Stimulated activated memory B cell treated with anti-CD40 and anti-IgM and Interleukin-4, amounts not matched to agents 10 μg/mL and 1 μg/mL and 100 μg/mL, for 72 hours (primary cell): ENCODE data around the gene FXYD2.
"Not testable (repeated sequence)": the region's sequence is repeated elsewhere in the genome, so short reads cannot be mapped to it uniquely, and the experiment has no call there.

ENCODE experiments used
- ATAC-seq: fragments of 150-1000 bp; cut with Tn5 transposase; 2 replicates; pipeline ENCODE4 v1.10.0; 2021
- H3K27ac Mint-ChIP-seq: one replicate; pipeline ENCODE4 v1.8.0; 2022; ENCODE audit warnings: mild to moderate bottlenecking, mixed read lengths
- H3K27me3 Mint-ChIP-seq: one replicate; pipeline ENCODE4 v1.8.0; 2022; ENCODE audit warnings: mixed read lengths
- H3K36me3 Mint-ChIP-seq: one replicate; pipeline ENCODE4 v1.8.0; 2022; ENCODE audit warnings: mixed read lengths
- H3K4me1 Mint-ChIP-seq: one replicate; pipeline ENCODE4 v1.8.0; 2022; ENCODE audit warnings: mixed read lengths
- H3K4me3 Mint-ChIP-seq: one replicate; pipeline ENCODE4 v1.8.0; 2022; ENCODE audit warnings: mild to moderate bottlenecking, moderate library complexity, mixed read lengths
- H3K9me3 Mint-ChIP-seq: one replicate; pipeline ENCODE4 v1.8.0; 2022; ENCODE audit warnings: mixed read lengths

The FXYD2 gene

GRCh38 chr11:117824571-117825537, at the start of gene FXYD2:
FXYD2 (minus strand) TSS chr11:117824744; CDS start chr11:117824678, 66 bp downstream.
- Mint-ChIP-seq H3K36me3 (no peaks in the 10 kb centered on the region), H3K4me1 (peaks cover 55% of the 10 kb centered on the region), H3K27ac (peak within 1 kb of the TSS; percentile 65), H3K9me3 (no peaks in the 10 kb centered on the region), H3K27me3 (peaks cover 28% of the 10 kb centered on the region), H3K4me3 (no peak within 1 kb of the TSS)
- ATAC-seq = no peak

DNA sequence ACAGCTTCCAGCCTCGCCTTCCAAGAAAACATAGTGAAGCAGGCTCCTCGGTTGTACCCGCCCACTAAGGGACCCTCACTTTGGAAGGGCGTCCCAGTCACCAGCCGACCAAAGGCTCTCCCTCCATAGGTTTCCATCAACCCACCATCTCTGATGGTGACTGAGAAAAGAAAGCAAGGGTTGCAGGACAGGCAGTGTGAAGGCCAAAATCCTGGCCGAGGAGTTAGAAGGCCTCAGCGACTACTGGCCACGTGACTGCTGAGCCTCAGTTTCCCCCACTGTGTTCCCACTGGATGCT, 49.2 kb upstream of the FXYD2 start:
- Mint-ChIP-seq H3K9me3 (no peaks in the 10 kb centered on the region), H3K27me3 (peaks cover 72% of the 10 kb centered on the region), H3K4me3 (no peak overlapping the region), H3K36me3 (no peaks in the 10 kb centered on the region), H3K27ac (no peak overlapping the region), H3K4me1 (peaks cover 23% of the 10 kb centered on the region)
- ATAC-seq = no peak

GRCh38 chr11:117872975-117873827, 48.7 kb upstream of the FXYD2 start:
- Mint-ChIP-seq H3K27ac (no peak overlapping the region), H3K27me3 (peaks cover 69% of the 10 kb centered on the region), H3K4me3 (no peak overlapping the region), H3K9me3 (no peaks in the 10 kb centered on the region), H3K36me3 (no peaks in the 10 kb centered on the region), H3K4me1 (peaks cover 23% of the 10 kb centered on the region)
- ATAC-seq = no peak

- Mint-ChIP-seq H3K27me3 (peaks cover 69% of the 10 kb centered on the region), H3K27ac (no peak overlapping the region), H3K36me3 (no peaks in the 10 kb centered on the region), H3K4me1 (peaks cover 23% of the 10 kb centered on the region), H3K9me3 (no peaks in the 10 kb centered on the region), H3K4me3 (no peak overlapping the region)
- ATAC-seq = no peak
Observed at GRCh38 chr11:117872420-117872961, 47.9 kb upstream of the FXYD2 start.

- no peaks in the 10 kb centered on the region for H3K36me3 Mint-ChIP-seq
- H3K27ac Mint-ChIP-seq = no peak overlapping the region
- peaks cover 69% of the 10 kb centered on the region for H3K27me3 Mint-ChIP-seq
- H3K9me3 Mint-ChIP-seq = no peaks in the 10 kb centered on the region
- H3K4me1 Mint-ChIP-seq = peaks cover 23% of the 10 kb centered on the region
- no peak overlapping the region for H3K4me3 Mint-ChIP-seq
- ATAC-seq = no peak
Observed at GRCh38 chr11:117871784-117872183, 47.2 kb upstream of the FXYD2 start.

GRCh38 chr11:117871160-117871559, 46.6 kb upstream of the FXYD2 start:
- Mint-ChIP-seq H3K4me1 (peaks cover 20% of the 10 kb centered on the region), H3K27me3 (peaks cover 67% of the 10 kb centered on the region), H3K27ac (no peak overlapping the region), H3K4me3 (no peak overlapping the region), H3K9me3 (no peaks in the 10 kb centered on the region), H3K36me3 (no peaks in the 10 kb centered on the region)
- ATAC-seq = no peak

DNA sequence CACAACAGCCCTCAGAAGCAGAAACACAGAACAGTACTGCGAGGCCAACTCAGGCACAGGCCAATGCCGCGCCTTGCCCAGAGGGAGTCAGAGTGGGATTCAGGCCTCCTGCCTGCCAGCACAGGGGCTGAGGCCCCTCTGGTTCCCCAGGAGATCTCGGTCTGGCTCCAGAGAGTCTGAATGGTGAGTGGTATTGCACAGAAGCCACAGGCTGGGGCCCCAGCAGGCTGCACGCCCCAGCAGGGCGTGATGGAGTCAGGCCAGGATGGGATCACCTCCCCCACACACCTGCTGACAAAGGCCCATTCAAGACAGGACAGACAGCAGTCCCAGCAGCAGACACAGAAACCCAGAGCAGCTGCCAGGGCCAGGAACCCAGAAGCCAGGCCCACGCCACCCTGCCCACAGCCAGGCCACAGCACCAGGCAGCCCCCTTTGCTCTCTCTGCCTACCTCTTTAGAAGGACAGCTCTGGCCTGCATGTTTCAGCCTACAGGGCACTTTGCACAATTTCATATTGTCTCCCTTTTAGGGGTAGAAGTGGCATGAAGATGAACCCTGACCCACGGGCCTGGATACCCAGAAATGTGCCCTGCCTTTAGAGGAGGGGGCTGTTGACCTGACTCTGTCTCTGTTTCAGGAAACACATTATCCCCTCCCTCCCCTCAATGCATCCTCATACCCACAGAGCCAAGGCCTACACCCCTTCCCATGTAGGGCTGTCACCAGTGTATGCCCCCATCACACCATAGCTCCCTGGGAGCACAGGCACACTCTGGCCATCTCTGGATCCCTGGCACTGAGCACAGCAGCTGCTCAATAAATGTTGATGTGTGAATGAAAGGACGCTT, 45.8 kb upstream of the FXYD2 start:
- H3K27me3 Mint-ChIP-seq = peaks cover 59% of the 10 kb centered on the region
- H3K27ac Mint-ChIP-seq = no peak overlapping the region

DNA sequence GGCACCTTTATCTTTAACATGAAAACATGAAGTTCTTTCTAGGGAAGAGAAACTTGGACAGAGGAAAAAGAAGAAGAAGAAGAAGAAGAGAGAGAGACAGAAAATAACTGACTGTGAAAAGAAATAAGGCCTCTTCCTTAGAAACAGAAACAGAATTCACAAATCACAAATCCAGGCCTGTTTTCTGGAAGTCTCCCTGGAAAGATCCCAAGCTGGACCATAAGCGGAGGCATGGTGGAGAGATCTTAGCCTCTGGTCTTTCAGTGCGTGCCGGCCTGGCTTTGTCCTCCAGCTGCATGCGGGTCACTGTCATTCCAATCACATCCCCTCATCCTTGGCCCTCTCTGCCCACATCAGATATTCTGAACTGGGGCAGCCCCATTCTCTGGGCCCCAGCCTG, 45.1 kb upstream of the FXYD2 start:
- peaks cover 7% of the 10 kb centered on the region for H3K4me1 Mint-ChIP-seq
- no peak overlapping the region for H3K27ac Mint-ChIP-seq
- no peak for ATAC-seq
- H3K27me3 Mint-ChIP-seq = peaks cover 59% of the 10 kb centered on the region
- H3K36me3 Mint-ChIP-seq = no peaks in the 10 kb centered on the region
- H3K4me3 Mint-ChIP-seq = no peak overlapping the region
- no peaks in the 10 kb centered on the region for H3K9me3 Mint-ChIP-seq

More for the DNA sequence above, 45.8 kb upstream of the FXYD2 start:
- H3K4me1 Mint-ChIP-seq = peaks cover 13% of the 10 kb centered on the region
- no peaks in the 10 kb centered on the region for H3K9me3 Mint-ChIP-seq
- peak; percentile 35 for ATAC-seq
- no peak overlapping the region for H3K4me3 Mint-ChIP-seq
- no peaks in the 10 kb centered on the region for H3K36me3 Mint-ChIP-seq

DNA sequence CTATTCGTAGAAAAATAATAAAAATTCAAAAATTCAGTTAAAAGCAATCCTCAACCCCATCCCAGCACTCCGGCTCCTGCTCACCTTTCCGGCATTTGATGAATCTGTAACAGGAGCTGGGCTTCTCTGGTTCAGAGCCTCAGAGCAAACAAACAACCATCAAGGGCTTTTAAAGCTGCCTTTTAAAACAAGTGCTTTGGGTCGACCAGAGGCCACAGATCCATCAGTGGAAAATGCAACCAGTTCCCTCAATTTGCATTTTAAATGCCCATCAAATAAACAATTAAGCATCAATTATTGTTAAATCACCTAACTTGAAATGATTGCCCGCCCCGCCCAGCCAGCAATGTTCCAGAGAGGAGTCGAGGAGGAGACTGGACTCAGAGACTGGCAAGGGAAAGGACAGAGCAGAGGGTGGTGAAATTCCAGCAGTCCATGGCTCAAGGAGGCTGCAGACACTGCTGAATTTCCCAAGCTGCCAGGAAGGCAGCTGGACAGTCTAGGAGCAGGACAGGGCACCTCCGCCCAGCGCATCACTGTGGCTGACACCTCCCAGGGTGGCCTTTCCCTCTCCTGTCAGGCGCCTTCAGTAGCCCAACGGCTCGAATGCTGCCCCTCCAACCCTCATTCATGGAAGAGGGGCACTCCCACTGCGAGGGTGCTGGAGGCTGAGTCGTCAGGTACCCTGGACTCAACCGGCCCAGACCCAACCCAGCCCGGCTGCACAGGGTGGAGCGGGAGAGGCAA, 44.4 kb upstream of the FXYD2 start:
- ATAC-seq = no peak
- Mint-ChIP-seq H3K9me3 (no peaks in the 10 kb centered on the region), H3K4me1 (peaks cover 2% of the 10 kb centered on the region), H3K36me3 (no peaks in the 10 kb centered on the region), H3K4me3 (no peak overlapping the region), H3K27ac (no peak overlapping the region), H3K27me3 (peaks cover 54% of the 10 kb centered on the region)

GRCh38 chr11:117868088-117868487, 43.5 kb upstream of the FXYD2 start:
- H3K9me3 Mint-ChIP-seq = no peaks in the 10 kb centered on the region
- no peaks in the 10 kb centered on the region for H3K36me3 Mint-ChIP-seq
- no peak overlapping the region for H3K27ac Mint-ChIP-seq
- no peak for ATAC-seq
- no peak overlapping the region for H3K4me3 Mint-ChIP-seq
- peaks cover 51% of the 10 kb centered on the region for H3K27me3 Mint-ChIP-seq
- H3K4me1 Mint-ChIP-seq = no peaks in the 10 kb centered on the region

- Mint-ChIP-seq H3K27me3 (peaks cover 36% of the 10 kb centered on the region), H3K4me3 (no peak overlapping the region), H3K36me3 (no peaks in the 10 kb centered on the region), H3K4me1 (no peaks in the 10 kb centered on the region), H3K9me3 (no peaks in the 10 kb centered on the region), H3K27ac (no peak overlapping the region)
- ATAC-seq = no peak
Observed at GRCh38 chr11:117866526-117866925, 42.0 kb upstream of the FXYD2 start.

DNA sequence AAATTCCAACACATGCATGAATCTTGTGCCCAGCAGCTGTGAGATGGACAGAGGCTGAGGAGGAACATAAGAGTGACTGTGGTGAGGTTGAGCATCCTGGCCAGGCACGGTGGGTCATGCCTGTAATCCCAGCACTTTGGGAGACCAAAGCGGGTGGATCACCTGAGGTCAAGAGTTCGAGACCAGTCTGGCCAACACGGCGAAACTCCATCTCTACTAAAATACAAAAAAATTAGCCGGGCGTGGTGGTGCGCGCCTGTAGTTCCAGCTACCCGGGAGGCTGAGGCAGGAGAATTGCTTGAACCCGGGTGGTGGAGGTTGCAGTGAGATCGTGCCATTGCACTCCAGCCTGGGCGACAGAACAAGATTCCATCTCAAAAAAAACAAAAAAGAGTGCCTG, 41.0 kb upstream of the FXYD2 start:
- H3K9me3 Mint-ChIP-seq, H3K4me3 Mint-ChIP-seq, H3K27ac Mint-ChIP-seq, ATAC-seq, H3K36me3 Mint-ChIP-seq, H3K4me1 Mint-ChIP-seq: not testable (repeated sequence)
- H3K27me3 Mint-ChIP-seq = peaks cover 43% of the 10 kb centered on the region

GRCh38 chr11:117863383-117863782, 38.8 kb upstream of the FXYD2 start:
- no peaks in the 10 kb centered on the region for H3K36me3 Mint-ChIP-seq
- H3K4me3 Mint-ChIP-seq = no peak overlapping the region
- no peaks in the 10 kb centered on the region for H3K9me3 Mint-ChIP-seq
- no peak for ATAC-seq
- peaks cover 52% of the 10 kb centered on the region for H3K27me3 Mint-ChIP-seq
- H3K27ac Mint-ChIP-seq = no peak overlapping the region
- no peaks in the 10 kb centered on the region for H3K4me1 Mint-ChIP-seq

DNA sequence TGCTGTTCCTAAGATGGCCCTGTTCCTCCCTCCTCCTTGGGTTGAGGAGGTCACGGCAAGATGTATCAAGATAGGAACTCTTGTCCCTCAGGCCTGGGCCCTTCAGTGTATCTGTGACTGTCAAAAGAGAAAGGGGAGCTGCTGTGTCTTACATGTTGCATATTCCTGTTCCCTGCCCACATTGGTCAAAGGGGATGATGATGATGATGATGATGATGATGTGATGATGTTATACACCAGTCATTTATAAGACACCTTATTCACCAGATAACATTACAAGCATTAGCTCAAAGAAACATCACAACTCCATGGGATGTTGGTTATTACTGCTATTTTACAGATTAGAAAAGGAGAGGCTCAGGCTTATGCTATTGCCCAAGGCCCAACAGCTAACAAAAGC, 38.2 kb upstream of the FXYD2 start:
- peaks cover 51% of the 10 kb centered on the region for H3K27me3 Mint-ChIP-seq
- no peaks in the 10 kb centered on the region for H3K9me3 Mint-ChIP-seq
- H3K27ac Mint-ChIP-seq = no peak overlapping the region

More for the DNA sequence above, 38.2 kb upstream of the FXYD2 start:
- Mint-ChIP-seq H3K4me3 (no peak overlapping the region), H3K4me1 (no peaks in the 10 kb centered on the region), H3K36me3 (no peaks in the 10 kb centered on the region)
- no peak for ATAC-seq
